Endothelial cell of umbilical vein (primary cell): ENCODE results near the gene MCC. TPM values are rescaled to one million over a fixed set of nuclear protein-coding genes. Genes with fewer than 3 reads are reported as not detected.

Experiments used
- BruUV-seq: library from RNA; stranded (reverse); fragments of 400-500 nt; replicated peaks from 2 replicates; lab custom pipeline; 2021; lab: Mats Ljungman, UMichigan
- CTCF ChIA-PET: fragments of 300-600, 350-600 bp; sonication (Branson Sonifier 250); formaldehyde crosslinking; loops from one replicate; lab custom pipeline; 2021; ENCODE audit warnings: antibody characterized with exemption, inconsistent platforms; lab: Charles Lee
- POLR2A ChIA-PET: fragments of 300-600, 350-600 bp; sonication (Branson Sonifier 250); formaldehyde crosslinking; loops from one replicate; lab custom pipeline; 2021; ENCODE audit warnings: antibody characterized with exemption, inconsistent platforms; lab: Charles Lee
- DNase-seq: peaks from one replicate; pipeline ENCODE4 v3.0.0-alpha.2; 2011; ENCODE audit warnings: low read depth, low spot score
- FAIRE-seq: peaks from 2 replicates; lab custom pipeline; 2011; peaks lifted over from hg19 to GRCh38; lab: Jason Lieb, UNC
- H2AFZ ChIP-seq: 2 replicates; pipeline ENCODE4 v1.6.0; 2012; ENCODE audit warnings: low read depth, low read length, control low read depth, inconsistent platforms
- H3K27ac ChIP-seq: 2 replicates; pipeline ENCODE4 v1.5.1; 2011; ENCODE audit warnings: low read depth, mild to moderate bottlenecking, control low read depth, low read length, moderate library complexity; ENCODE audit not compliant: insufficient read depth
- H3K27me3 ChIP-seq, 2 experiments: 2 replicates each; pipeline versions ENCODE4 v1.6.0 to v1.6.1; 2011; ENCODE audit warnings: low read length in 2 of 2, mixed read lengths in 1 of 2; ENCODE audit not compliant: control insufficient read depth in 2 of 2, insufficient read depth in 2 of 2
- H3K36me3 ChIP-seq, 2 experiments: 2 replicates in 1 of 2; 3 replicates in 1 of 2; pipeline ENCODE4 v1.5.1; 2011; ENCODE audit warnings: low read length in 2 of 2, mild to moderate bottlenecking in 1 of 2, moderate library complexity in 1 of 2; ENCODE audit not compliant: control insufficient read depth in 2 of 2, insufficient read depth in 2 of 2; ENCODE audit errors: extremely low read depth in 1 of 2
- H3K4me1 ChIP-seq: 3 replicates; pipeline ENCODE4 v1.5.1; 2011; ENCODE audit warnings: mild to moderate bottlenecking, low read length; ENCODE audit not compliant: control insufficient read depth, insufficient read depth; ENCODE audit errors: extremely low read depth
- H3K4me2 ChIP-seq: 2 replicates; pipeline ENCODE4 v1.6.1; 2011; ENCODE audit warnings: low read length, control low read depth, mixed read lengths; ENCODE audit not compliant: insufficient read depth
- H3K4me3 ChIP-seq, 3 experiments: fragments of 200-600 bp in 1 of 3; sonication (generic), shearing (Covaris generic) in 1 of 3; replicated peaks in 1 of 3; 2 replicates each; pipeline ENCODE4 v1.5.1; 2011 to 2016; ENCODE audit warnings: control low read depth in 3 of 3, low read length in 3 of 3, mild to moderate bottlenecking in 2 of 3, inconsistent platforms in 1 of 3, low read depth in 1 of 3, moderate library complexity in 1 of 3; ENCODE audit not compliant: insufficient read depth in 1 of 3
- H3K79me2 ChIP-seq: 2 replicates; pipeline ENCODE4 v1.6.0; 2012; ENCODE audit warnings: low read length, inconsistent platforms; ENCODE audit not compliant: control insufficient read depth, insufficient read depth
- H3K9ac ChIP-seq: replicated peaks from 2 replicates; pipeline ENCODE3; 2011; ENCODE audit warnings: low read length, control low read depth; ENCODE audit not compliant: insufficient read depth; ENCODE audit errors: extremely low read depth
- H3K9me1 ChIP-seq: replicated peaks from 3 replicates; pipeline ENCODE4 v1.6.0; 2011; ENCODE audit warnings: mild to moderate bottlenecking, low read length; ENCODE audit not compliant: control insufficient read depth, insufficient read depth; ENCODE audit errors: extremely low read depth
- H3K9me3 ChIP-seq: replicated peaks from 2 replicates; pipeline ENCODE4 v1.5.1; 2012; ENCODE audit warnings: low read length, inconsistent platforms; ENCODE audit not compliant: control insufficient read depth, insufficient read depth
- H4K20me1 ChIP-seq: replicated peaks from 2 replicates; pipeline ENCODE3; 2011; ENCODE audit warnings: mild to moderate bottlenecking, low read length; ENCODE audit not compliant: control insufficient read depth, insufficient read depth; ENCODE audit errors: extremely low read depth
- CTCF ChIP-seq, 2 donors: IDR thresholded peaks; 1 replicate in 1 of 2; 2 replicates in 1 of 2; pipeline ENCODE4 v1.5.1; 2011; ENCODE audit warnings: low read length in 2 of 2, mild to moderate bottlenecking in 2 of 2, moderate library complexity in 2 of 2, control low read depth in 1 of 2, inconsistent platforms in 1 of 2, low read depth in 1 of 2; ENCODE audit not compliant: insufficient read depth in 1 of 2; ENCODE audit errors: extremely low read depth in 1 of 2
- EZH2 ChIP-seq: IDR thresholded peaks from 2 replicates; pipeline ENCODE4 v1.6.1; 2012; ENCODE audit warnings: borderline replicate concordance, low read depth, mild to moderate bottlenecking, moderate library complexity, low read length, inconsistent platforms; ENCODE audit not compliant: severe bottlenecking
- FOS ChIP-seq: IDR thresholded peaks from 2 replicates; pipeline ENCODE4 v1.6.1; 2011; ENCODE audit warnings: mild to moderate bottlenecking, low read length, moderate library complexity, borderline replicate concordance; ENCODE audit not compliant: insufficient read depth
- GATA2 ChIP-seq: IDR thresholded peaks from 2 replicates; pipeline ENCODE4 v1.7.0; 2011; ENCODE audit warnings: low read depth, mild to moderate bottlenecking, moderate library complexity, mixed read lengths, low read length; ENCODE audit not compliant: insufficient read length, insufficient read depth
- JUN ChIP-seq: IDR thresholded peaks from 2 replicates; pipeline ENCODE4 v1.6.1; 2011; ENCODE audit warnings: borderline replicate concordance, low read depth; ENCODE audit not compliant: insufficient read length, insufficient read depth
- MAX ChIP-seq: IDR thresholded peaks from 2 replicates; pipeline ENCODE4 v1.6.1; 2011; ENCODE audit not compliant: insufficient read depth, insufficient read length
- MYC ChIP-seq: IDR thresholded peaks from one replicate; pipeline ENCODE4 v1.6.1; 2011; ENCODE audit warnings: mild to moderate bottlenecking, low read depth, low read length
- POLR2A ChIP-seq: IDR thresholded peaks from 2 replicates; pipeline ENCODE4 v1.6.1; 2012; ENCODE audit warnings: low read depth, mild to moderate bottlenecking, control low read depth, low read length
- POLR2AphosphoS5 ChIP-seq: IDR thresholded peaks from 2 replicates; pipeline ENCODE4 v1.6.1; 2012; ENCODE audit warnings: low read depth, mild to moderate bottlenecking, control low read depth, low read length, moderate library complexity; ENCODE audit not compliant: insufficient read depth
- dilution Hi-C: fragments of 300-500 bp; cut with MboI; formaldehyde crosslinking; loops from one replicate; pipeline ENCODE4 v1.15.0; 2019; ENCODE audit warnings: low sequenced_read_pairs; ENCODE audit not compliant: extremely low pct_ligation_motif_present
- intact Hi-C: fragments of 100-400 bp; cut with micrococcal nuclease; formaldehyde crosslinking; loops from one replicate; pipeline ENCODE4 v1.10.0; 2022
- polyA plus RNA-seq, 4 experiments: library from polyadenylated mRNA; depleted of rRNA in 3 of 4; stranded (reverse) in 3 of 4; unstranded in 1 of 4; fragments of >200 nt; gene quantifications; 2 replicates each; pipeline versions ENCODE4 v1.2.1 to v1.2.3, GENCODE V29; 2011 to 2012; ENCODE audit warnings: missing spikeins in 1 of 4
- total RNA-seq: library from RNA; stranded (reverse); gene quantifications from 2 replicates; pipeline ENCODE4 v1.2.3, GENCODE V29; 2021

The MCC gene
- total and polyA plus RNA-seq, 2 donors (not counting 3 experiments of a cell fraction or from before 2014, with no cell fraction given) = 6.9 to 27.5 TPM

- FAIRE-seq (no peak), DNase-seq (no peak)
- no TSS peak for BruUV-seq
- Histone ChIP-seq H3K79me2 (no peaks in the 10 kb centered on the region), H3K9ac (no peak overlapping the region), H3K4me2 (no peak overlapping the region), H4K20me1 (no peaks in the 10 kb centered on the region), H3K9me3 (no peaks in the 10 kb centered on the region), H3K27ac (no peak overlapping the region), H2AFZ (no peak overlapping the region), H3K36me3 (no peaks in the 10 kb centered on the region), H3K4me1 (peaks cover 22% of the 10 kb centered on the region), H3K27me3 (no peaks in the 10 kb centered on the region), H3K4me3 (no peak overlapping the region), H3K9me1 (no peaks in the 10 kb centered on the region)
- POLR2A ChIA-PET = no interaction called here
- dilution Hi-C loops (no loop called here), intact Hi-C loops (loop anchor here (2.0 kb wide), 1 partner anchor 133 kb away; no protein-coding TSS in a partner anchor)
- TF ChIP-seq POLR2AphosphoS5 = no peak
- no peak for TF ChIP-seq CTCF (IDR thresholded peaks at IDR 0.05; ENCODE audit: extremely low read depth in 1 of 2, insufficient read depth in 1 of 2, low read depth in 1 of 2, low read length in 2 of 2)
- no peak for TF ChIP-seq GATA2
- TF ChIP-seq POLR2A = no peak
- TF ChIP-seq FOS = no peak
- CTCF ChIA-PET = no interaction called here
These were observed 326.4 kb downstream of the MCC start for GRCh38 chr5:113161806-113162205.

- Histone ChIP-seq H4K20me1 (no peaks in the 10 kb centered on the region), H2AFZ (no peak overlapping the region), H3K27ac (no peak overlapping the region), H3K4me3 (no peak overlapping the region), H3K9me1 (no peaks in the 10 kb centered on the region), H3K27me3 (no peaks in the 10 kb centered on the region), H3K9me3 (no peaks in the 10 kb centered on the region), H3K79me2 (no peaks in the 10 kb centered on the region), H3K4me2 (no peak overlapping the region), H3K36me3 (no peaks in the 10 kb centered on the region), H3K4me1 (peaks cover 2% of the 10 kb centered on the region), H3K9ac (no peak overlapping the region)
- dilution Hi-C loops (no loop called here), intact Hi-C loops (no loop called here)
- DNase-seq (no peak), FAIRE-seq (no peak)
- ChIA-PET POLR2A (no interaction called here), CTCF (no interaction called here)
- TF ChIP-seq MYC (no peak), MAX (no peak), FOS (no peak), JUN (no peak), CTCF (IDR thresholded peaks at IDR 0.05; ENCODE audit: extremely low read depth in 1 of 2, insufficient read depth in 1 of 2, low read depth in 1 of 2, low read length in 2 of 2) (no peak), GATA2 (no peak), EZH2 (no peak), POLR2A (no peak), POLR2AphosphoS5 (no peak)
- BruUV-seq = no TSS peak
These were observed 330.4 kb downstream of the MCC start for GRCh38 chr5:113157886-113158285.
